Measurements from ENCODE around the gene ELMO3. TPM values are rescaled to one million over a fixed set of nuclear protein-coding genes. Genes with fewer than 3 reads are reported as not detected.

ELMO3 gene
- total and polyA plus RNA-seq, 2 of the 13 experiments (the other 11 are each of a cell fraction or from before 2014, with no cell fraction given), result 2.6 to 4.0 TPM

DNA sequence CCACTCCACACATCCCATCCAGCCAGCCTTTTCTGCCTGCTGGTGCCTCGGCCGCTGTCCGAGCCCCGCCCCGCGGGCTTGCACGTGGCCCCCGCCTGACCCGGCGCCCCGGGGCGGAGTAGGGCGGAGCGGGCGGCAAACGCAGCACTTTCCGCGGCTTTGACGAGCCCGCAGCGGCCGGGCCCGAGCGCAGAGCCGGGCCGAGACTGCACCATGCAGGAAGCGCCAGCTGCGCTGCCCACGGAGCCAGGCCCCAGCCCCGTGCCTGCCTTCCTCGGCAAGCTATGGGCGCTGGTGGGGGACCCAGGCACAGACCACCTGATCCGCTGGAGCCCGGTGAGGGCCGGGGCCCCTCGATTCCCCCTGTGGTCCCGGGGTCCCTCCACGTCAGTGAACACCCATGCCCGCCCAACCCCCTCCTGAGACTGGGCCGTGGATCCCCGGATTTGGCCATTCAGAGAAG is 34.3 kb upstream of the ELMO3 start, which contains the start of gene HSF4 (continued):
- TF ChIP-seq FOXK2 (IDR thresholded peaks at IDR 0.05) (no peak), ZNF737 (CRISPR knock-in tag; IDR thresholded peaks at IDR 0.05; ENCODE audit: borderline replicate concordance) (no peak), KLF13 (CRISPR knock-in tag; IDR thresholded peaks at IDR 0.05) (no peak), FOXM1 (CRISPR knock-in tag; IDR thresholded peaks at IDR 0.05) (no peak), SIX4 (CRISPR knock-in tag; IDR thresholded peaks at IDR 0.05) (no peak), NR1H2 (CRISPR knock-in tag; IDR thresholded peaks at IDR 0.05; ENCODE audit: borderline replicate concordance, low read depth) (0 out of 2 replicates have a peak, but pooled peaks have one; percentile 58), MAFF (IDR thresholded peaks at IDR 0.05; ENCODE audit: low read depth, low read length) (no peak), ZNF24 (IDR thresholded peaks at IDR 0.05) (no peak), SETDB1 (CRISPR knock-in tag; IDR thresholded peaks at IDR 0.05; ENCODE audit: borderline replicate concordance) (no peak), POLR2AphosphoS5 (IDR thresholded peaks at IDR 0.05; ENCODE audit: low read depth, low read length) (no peak), ZNF33B (CRISPR knock-in tag; IDR thresholded peaks at IDR 0.05) (peak; percentile 92), ZNF121 (CRISPR knock-in tag; IDR thresholded peaks at IDR 0.05) (peak; percentile 77; the same call in 1 of the 2 replicates)
- TF ChIP-seq, protein P1, sequence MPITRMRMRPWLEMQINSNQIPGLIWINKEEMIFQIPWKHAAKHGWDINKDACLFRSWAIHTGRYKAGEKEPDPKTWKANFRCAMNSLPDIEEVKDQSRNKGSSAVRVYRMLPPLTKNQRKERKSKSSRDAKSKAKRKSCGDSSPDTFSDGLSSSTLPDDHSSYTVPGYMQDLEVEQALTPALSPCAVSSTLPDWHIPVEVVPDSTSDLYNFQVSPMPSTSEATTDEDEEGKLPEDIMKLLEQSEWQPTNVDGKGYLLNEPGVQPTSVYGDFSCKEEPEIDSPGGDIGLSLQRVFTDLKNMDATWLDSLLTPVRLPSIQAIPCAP (CRISPR knock-in tag; IDR thresholded peaks at IDR 0.05; ENCODE audit: low read depth), result 0 out of 2 replicates have a peak, but pooled peaks have one; percentile 75
- TF ChIP-seq, protein P2, sequence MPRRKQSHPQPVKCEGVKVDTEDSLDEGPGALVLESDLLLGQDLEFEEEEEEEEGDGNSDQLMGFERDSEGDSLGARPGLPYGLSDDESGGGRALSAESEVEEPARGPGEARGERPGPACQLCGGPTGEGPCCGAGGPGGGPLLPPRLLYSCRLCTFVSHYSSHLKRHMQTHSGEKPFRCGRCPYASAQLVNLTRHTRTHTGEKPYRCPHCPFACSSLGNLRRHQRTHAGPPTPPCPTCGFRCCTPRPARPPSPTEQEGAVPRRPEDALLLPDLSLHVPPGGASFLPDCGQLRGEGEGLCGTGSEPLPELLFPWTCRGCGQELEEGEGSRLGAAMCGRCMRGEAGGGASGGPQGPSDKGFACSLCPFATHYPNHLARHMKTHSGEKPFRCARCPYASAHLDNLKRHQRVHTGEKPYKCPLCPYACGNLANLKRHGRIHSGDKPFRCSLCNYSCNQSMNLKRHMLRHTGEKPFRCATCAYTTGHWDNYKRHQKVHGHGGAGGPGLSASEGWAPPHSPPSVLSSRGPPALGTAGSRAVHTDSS (CRISPR knock-in tag; conservative IDR thresholded peaks at IDR 0.05), result 0 out of 2 replicates have a peak, but pooled peaks have one; percentile 58
- TF ChIP-seq, protein P3, sequence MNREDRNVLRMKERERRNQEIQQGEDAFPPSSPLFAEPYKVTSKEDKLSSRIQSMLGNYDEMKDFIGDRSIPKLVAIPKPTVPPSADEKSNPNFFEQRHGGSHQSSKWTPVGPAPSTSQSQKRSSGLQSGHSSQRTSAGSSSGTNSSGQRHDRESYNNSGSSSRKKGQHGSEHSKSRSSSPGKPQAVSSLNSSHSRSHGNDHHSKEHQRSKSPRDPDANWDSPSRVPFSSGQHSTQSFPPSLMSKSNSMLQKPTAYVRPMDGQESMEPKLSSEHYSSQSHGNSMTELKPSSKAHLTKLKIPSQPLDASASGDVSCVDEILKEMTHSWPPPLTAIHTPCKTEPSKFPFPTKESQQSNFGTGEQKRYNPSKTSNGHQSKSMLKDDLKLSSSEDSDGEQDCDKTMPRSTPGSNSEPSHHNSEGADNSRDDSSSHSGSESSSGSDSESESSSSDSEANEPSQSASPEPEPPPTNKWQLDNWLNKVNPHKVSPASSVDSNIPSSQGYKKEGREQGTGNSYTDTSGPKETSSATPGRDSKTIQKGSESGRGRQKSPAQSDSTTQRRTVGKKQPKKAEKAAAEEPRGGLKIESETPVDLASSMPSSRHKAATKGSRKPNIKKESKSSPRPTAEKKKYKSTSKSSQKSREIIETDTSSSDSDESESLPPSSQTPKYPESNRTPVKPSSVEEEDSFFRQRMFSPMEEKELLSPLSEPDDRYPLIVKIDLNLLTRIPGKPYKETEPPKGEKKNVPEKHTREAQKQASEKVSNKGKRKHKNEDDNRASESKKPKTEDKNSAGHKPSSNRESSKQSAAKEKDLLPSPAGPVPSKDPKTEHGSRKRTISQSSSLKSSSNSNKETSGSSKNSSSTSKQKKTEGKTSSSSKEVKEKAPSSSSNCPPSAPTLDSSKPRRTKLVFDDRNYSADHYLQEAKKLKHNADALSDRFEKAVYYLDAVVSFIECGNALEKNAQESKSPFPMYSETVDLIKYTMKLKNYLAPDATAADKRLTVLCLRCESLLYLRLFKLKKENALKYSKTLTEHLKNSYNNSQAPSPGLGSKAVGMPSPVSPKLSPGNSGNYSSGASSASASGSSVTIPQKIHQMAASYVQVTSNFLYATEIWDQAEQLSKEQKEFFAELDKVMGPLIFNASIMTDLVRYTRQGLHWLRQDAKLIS (CRISPR knock-in tag; IDR thresholded peaks at IDR 0.05), result no peak
- TF ChIP-seq, protein P4, sequence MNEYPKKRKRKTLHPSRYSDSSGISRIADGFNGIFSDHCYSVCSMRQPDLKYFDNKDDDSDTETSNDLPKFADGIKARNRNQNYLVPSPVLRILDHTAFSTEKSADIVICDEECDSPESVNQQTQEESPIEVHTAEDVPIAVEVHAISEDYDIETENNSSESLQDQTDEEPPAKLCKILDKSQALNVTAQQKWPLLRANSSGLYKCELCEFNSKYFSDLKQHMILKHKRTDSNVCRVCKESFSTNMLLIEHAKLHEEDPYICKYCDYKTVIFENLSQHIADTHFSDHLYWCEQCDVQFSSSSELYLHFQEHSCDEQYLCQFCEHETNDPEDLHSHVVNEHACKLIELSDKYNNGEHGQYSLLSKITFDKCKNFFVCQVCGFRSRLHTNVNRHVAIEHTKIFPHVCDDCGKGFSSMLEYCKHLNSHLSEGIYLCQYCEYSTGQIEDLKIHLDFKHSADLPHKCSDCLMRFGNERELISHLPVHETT (CRISPR knock-in tag; conservative IDR thresholded peaks at IDR 0.05), result peak; percentile 72; the same call in 1 of the 2 replicates
- TF ChIP-seq, protein P5, sequence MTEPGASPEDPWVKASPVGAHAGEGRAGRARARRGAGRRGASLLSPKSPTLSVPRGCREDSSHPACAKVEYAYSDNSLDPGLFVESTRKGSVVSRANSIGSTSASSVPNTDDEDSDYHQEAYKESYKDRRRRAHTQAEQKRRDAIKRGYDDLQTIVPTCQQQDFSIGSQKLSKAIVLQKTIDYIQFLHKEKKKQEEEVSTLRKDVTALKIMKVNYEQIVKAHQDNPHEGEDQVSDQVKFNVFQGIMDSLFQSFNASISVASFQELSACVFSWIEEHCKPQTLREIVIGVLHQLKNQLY (CRISPR knock-in tag; IDR thresholded peaks at IDR 0.05), result peak; percentile 100

Data from HepG2 (cell line).